HT1080 (cell line): ENCODE data around the gene IFIT3. TPM values are rescaled to one million over a fixed set of nuclear protein-coding genes. Genes with fewer than 3 reads are reported as not detected.
"Not testable (repeated sequence)": the region's sequence is repeated elsewhere in the genome, so short reads cannot be mapped to it uniquely, and the experiment has no call there.

ENCODE experiments used
- DNase-seq: peaks from one replicate; pipeline ENCODE4 v3.0.0-alpha.2; 2015; ENCODE audit warnings: low read depth
- total RNA-seq: library from RNA; depleted of rRNA; stranded (reverse); fragments of >200 nt; shearing (Covaris generic); gene quantifications from 2 replicates; pipeline ENCODE4 v1.2.3, GENCODE V29; 2014

Gene IFIT3
- total RNA-seq, 1 experiment from 2014 or later: 5.4 TPM

DNA sequence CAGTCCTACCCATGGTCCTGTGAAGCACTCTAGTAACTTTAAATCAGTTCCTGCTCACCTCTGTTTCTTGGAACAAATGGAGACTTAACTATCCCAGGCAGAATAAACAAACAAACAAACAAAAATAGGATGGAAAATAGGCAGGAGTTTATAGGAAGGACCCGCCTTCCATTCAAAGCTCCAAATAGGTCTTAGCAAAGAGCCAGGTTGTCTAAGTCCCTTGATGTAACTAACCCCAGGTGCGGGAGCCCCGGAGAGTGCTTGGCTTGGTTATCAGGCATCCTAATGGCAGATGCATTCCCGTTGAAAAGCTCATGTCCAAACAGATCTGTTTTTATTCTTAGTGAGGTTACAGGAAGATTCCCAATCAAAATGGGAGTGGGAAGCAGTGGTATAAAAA lies 23.8 kb upstream of the IFIT3 start:
- DNase-seq: no peak

DNA sequence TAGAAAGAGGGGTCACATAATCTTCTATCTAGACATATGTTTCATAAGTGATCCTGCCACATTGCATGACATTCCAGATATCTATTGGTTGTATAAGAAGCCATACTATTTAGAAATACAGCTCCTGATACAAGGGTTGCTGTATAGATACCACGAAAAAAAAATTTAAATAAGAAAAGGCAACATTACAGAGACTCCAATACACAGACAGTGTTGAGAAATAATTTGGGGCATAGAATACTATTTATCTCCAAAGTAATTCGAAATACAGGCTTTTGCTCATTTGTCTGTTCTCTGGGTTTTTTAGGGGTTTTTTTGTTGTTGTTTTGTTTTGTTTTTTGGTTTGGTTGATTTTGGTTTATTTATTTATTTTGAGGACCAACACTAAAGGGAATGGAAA lies 23.4 kb upstream of the IFIT3 start:
- DNase-seq: no peak

- DNase-seq: no peak
Observed at GRCh38 chr10:89304925-89305324, 22.9 kb upstream of the IFIT3 start.

DNA sequence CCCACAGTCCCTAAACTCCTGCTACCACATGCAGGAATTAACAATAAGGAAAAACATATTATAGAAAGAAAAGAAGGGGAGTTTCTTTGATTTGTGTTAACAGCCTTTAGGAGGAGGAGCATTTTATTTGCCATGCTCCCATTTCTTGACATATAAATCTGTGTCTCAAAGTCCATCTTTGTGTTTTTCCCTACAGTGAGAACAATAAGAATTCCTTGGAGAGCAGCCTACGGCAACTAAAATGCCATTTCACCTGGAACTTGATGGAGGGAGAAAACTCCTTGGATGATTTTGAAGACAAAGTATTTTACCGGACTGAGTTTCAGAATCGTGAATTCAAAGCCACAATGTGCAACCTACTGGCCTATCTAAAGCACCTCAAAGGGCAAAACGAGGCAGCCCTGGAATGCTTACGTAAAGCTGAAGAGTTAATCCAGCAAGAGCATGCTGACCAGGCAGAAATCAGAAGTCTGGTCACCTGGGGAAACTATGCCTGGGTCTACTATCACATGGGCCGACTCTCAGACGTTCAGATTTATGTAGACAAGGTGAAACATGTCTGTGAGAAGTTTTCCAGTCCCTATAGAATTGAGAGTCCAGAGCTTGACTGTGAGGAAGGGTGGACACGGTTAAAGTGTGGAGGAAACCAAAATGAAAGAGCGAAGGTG lies 21.9 kb upstream of the IFIT3 start:
- DNase-seq: no peak

DNA sequence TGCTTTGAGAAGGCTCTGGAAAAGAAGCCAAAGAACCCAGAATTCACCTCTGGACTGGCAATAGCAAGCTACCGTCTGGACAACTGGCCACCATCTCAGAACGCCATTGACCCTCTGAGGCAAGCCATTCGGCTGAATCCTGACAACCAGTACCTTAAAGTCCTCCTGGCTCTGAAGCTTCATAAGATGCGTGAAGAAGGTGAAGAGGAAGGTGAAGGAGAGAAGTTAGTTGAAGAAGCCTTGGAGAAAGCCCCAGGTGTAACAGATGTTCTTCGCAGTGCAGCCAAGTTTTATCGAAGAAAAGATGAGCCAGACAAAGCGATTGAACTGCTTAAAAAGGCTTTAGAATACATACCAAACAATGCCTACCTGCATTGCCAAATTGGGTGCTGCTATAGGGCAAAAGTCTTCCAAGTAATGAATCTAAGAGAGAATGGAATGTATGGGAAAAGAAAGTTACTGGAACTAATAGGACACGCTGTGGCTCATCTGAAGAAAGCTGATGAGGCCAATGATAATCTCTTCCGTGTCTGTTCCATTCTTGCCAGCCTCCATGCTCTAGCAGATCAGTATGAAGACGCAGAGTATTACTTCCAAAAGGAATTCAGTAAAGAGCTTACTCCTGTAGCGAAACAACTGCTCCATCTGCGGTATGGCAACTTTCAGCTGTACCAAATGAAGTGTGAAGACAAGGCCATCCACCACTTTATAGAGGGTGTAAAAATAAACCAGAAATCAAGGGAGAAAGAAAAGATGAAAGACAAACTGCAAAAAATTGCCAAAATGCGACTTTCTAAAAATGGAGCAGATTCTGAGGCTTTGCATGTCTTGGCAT lies 21.1 kb upstream of the IFIT3 start:
- DNase-seq: no peak

- DNase-seq: no peak
Observed at GRCh38 chr10:89307269-89307577, 20.6 kb upstream of the IFIT3 start.

DNA sequence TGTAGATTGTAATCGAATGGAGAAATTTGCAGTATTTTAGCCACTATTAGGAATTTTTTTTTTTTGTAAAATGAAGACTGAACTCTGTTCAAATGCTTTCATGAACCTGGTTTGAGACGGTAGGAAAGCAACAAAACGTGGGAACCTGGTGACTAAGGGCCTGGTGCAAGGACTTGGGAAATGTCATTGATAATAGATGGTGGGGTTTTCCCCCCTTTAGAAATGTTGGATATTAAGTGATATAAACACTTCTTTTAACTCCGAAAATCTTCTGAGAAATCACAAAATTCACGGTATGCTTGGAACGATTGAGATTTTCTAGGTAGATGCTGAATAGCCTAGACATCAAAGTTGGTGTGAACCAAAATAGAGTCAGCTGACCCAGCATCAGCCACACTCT lies 19.5 kb upstream of the IFIT3 start:
- DNase-seq: no peak

GRCh38 chr10:89308736-89309135 lies 19.1 kb upstream of the IFIT3 start:
- DNase-seq: no peak

- no peak for DNase-seq
Observed at GRCh38 chr10:89309156-89310055, 18.4 kb upstream of the IFIT3 start.

DNA sequence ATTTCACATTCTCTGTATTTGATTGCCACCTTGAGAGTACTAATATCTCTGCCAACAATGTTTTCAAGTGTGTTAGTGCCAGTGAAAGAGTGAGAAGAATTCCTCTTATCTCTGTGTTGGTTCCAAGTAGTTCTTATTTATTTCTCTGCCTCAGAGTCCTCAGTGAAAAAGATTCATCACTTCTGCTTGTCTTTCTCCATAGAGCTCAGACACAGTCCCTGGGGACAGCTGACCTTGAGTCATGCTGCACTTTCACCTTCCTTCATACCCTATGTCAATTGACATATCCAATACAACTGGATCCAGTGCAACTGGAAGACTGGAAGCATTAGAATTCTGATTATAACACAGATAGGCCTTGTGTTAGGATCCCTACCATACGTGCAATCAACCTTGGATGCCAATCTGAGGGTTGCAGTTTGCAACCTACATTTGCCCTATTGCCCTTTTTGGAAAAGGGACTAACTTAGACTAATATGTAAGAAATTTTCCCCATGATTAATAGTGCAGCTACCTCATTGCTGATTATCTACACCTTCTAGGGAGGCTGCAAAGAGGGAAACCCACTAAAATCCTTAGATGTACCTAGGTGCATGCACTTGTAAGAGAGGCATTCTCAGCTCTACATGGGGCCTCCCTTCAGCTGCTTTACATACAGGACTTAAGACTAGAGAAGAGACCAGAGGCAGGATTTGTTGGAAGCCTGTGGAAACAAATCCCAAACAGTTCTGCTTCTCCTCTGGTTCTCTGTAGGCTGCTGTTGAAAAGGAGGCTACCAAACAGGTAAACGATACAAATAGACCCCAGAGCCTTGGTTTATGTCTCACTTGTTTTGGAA lies 17.5 kb upstream of the IFIT3 start:
- DNase-seq: no peak

GRCh38 chr10:89312973-89313372 lies 14.8 kb upstream of the IFIT3 start:
- no peak for DNase-seq

- no peak for DNase-seq
Observed at GRCh38 chr10:89314676-89315075, 13.1 kb upstream of the IFIT3 start.

DNA sequence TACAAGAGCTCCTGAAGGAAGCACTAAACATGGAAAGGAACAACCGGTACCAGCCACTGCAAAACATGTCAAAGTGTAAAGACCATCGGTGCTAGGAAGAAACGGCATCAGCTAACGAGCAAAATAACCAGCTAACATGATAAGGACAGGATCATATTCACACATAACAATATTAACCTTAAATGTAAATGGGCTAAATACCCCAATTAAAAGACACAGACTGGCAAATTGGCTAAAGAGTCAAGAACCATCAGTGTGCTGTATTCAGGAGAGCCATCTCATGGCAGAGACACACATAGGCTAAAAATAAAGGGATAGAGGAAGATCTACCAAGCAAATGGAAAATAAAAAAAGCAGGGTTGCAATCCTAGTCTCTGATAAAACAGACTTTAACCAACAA lies 9.8 kb upstream of the IFIT3 start:
- DNase-seq: not testable (repeated sequence)

DNA sequence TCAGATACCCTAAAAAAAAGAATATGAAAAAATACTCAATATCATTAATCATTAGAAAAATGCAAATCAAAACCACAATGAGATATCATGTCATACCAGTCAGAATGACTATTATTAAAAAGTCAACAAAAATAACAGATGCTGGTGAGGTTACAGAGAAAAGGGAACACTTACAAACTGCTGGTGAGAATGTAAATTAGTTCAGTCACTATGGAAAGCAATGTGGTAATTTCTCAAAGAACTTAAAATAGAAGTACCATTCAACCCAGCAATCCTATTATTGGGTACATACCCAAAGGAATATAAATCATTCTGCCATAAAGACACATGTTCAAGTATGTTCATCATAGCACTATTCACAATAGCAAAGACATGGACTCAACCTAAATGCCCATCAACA lies 2.7 kb upstream of the IFIT3 start:
- not testable (repeated sequence) for DNase-seq

DNA sequence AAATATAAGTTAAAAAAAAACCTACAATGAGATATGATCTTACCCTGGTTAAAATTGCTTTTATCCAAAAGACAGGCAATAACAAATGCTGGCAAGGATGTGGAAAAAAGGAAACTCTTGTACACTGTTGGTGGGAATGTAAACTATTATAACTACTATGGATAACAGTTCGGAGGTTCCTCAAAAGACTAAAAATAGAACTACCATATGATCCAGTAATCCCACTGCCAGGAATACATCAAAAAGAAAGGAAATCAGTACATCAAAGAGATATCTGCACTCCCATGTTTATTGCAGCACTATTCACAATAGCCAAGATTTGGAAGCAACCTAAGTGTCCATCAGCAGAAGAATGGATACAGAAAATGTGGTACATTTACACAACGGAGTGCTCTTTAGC lies 1.9 kb upstream of the IFIT3 start:
- not testable (repeated sequence) for DNase-seq

- no peak for DNase-seq
Observed at GRCh38 chr10:89329151-89329550, 1.4 kb downstream of the IFIT3 start.

DNA sequence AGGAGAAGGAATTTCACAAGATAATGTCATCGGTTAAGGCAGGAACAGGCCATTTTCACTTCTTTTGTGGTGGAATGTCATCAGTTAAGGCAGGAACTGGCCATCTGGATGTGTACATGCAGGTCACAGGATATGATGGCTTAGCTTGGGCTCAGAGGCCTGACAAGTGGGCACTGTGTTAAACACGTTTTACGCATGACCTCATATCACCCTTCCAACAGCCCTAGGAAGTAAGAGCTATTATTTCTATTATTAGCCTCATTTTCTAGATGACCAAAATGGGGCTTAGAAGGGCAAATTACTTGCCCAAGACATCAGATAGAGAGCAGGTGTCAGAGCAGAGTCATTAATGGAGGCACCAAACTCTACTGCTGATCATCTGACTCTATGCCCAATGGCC lies 2.2 kb downstream of the IFIT3 start:
- not testable (repeated sequence) for DNase-seq

DNA sequence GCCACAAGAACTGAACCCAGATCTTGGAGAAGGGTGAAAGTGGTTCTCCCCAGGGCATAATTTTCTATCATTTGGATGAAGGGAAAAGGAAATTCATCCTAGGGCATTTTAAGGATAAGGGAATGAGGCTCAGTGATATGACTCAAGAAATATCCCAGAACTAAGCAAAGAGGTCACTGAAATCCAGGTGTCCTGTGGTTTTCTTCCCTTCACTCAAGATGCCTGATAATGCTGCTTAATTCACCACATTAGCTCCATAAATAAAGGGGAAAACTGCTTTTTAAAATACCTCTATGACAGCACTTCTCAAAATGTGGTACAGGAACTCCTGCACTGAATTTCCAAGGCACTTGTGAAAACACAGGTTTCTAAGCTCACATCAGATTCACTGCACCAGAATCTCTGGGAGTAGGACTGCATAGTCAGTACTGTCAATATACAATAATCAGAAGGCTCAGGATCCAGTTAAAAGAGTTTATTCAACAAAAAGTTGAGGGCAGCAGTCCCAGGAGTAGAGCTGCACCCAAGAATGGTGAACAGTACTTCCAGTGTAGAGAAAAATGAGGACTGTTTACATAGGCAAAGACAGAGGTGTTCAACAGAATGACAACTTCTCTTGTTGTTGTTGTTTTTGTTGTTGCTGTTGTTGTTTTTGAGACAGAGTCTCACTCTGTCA lies 2.9 kb downstream of the IFIT3 start:
- DNase-seq: no peak

DNA sequence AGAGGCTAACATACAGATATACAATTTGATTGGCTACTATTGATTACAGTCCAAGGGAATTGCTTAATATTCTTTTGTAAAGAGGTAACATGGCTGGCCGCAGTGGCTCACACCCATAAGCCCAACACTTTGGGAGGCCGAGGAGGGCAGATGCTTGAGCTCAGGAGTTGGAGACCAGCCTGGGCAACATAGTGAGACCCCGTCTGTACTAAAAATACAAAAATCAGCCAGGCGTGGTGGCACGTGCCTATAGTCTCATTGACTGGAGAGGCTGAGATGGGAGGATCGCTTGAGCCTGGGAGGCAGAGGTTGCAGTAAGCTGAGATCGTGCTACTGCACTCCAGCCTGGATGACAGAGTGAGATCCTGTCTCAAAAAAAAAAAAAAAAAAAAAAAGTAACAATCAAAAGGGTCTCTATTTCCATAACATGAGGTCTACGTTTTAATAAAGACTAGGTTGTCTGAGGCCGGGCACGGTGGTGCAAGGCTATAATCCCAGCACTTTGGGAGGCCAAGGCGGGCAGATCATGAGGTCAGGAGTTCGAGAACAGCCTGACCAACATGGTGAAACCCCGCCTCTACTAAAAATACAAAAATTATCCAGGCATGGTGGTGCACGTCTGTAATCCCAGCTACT lies 3.8 kb downstream of the IFIT3 start:
- DNase-seq: not testable (repeated sequence)

GRCh38 chr10:89332123-89332633 lies 4.4 kb downstream of the IFIT3 start:
- peak; percentile 49 for DNase-seq
